ENCODE measurements around the gene GRPR. TPM values are rescaled to one million over a fixed set of nuclear protein-coding genes. Genes with fewer than 3 reads are reported as not detected.

The GRPR gene
- total RNA-seq, 4 donors from 2014 or later = not detected

- no peak for DNase-seq
- TF ChIP-seq CTCF (IDR thresholded peaks at IDR 0.05) (no peak), POLR2A (IDR thresholded peaks at IDR 0.05) (no peak)
- 33 to 55% methylated on average over 1 of the region's 1 CpG for WGBS, 2 donors
- intact Hi-C loops (cut with DNase I) = no loop called here
- Histone ChIP-seq H3K36me3 (no peaks in the 10 kb centered on the region), H3K4me3 (no peak overlapping the region), H3K9me3 (no peaks in the 10 kb centered on the region), H3K4me1 (no peaks in the 10 kb centered on the region), H3K27ac (no peak overlapping the region), H3K27me3 (no peaks in the 10 kb centered on the region)
Measured at GRCh38 chrX:16199343-16199742, 76.0 kb downstream of the GRPR start.

- Histone ChIP-seq H3K36me3 (no peaks in the 10 kb centered on the region), H3K4me3 (no peak overlapping the region), H3K9me3 (no peaks in the 10 kb centered on the region), H3K27ac (no peak overlapping the region), H3K27me3 (no peaks in the 10 kb centered on the region), H3K4me1 (no peaks in the 10 kb centered on the region)
- no peak for TF ChIP-seq POLR2A (IDR thresholded peaks at IDR 0.05)
- TF ChIP-seq CTCF (IDR thresholded peaks at IDR 0.05) = no peak
- 55 to 73% methylated on average over 4 of the region's 4 CpGs for WGBS, 2 donors
- intact Hi-C loops (cut with DNase I) = no loop called here
- no peak for DNase-seq
Measured at GRCh38 chrX:16202943-16203342, 79.6 kb downstream of the GRPR start.

Other genes starting within 250 kb of the GRPR start
- not detected for gene MAGEB17, start 43.9 kb downstream of the GRPR start, total RNA-seq